ENCODE measurements around the gene NREP.
"Not testable (repeated sequence)": the region's sequence is repeated elsewhere in the genome, so short reads cannot be mapped to it uniquely, and the experiment has no call there.

Gene NREP

DNA sequence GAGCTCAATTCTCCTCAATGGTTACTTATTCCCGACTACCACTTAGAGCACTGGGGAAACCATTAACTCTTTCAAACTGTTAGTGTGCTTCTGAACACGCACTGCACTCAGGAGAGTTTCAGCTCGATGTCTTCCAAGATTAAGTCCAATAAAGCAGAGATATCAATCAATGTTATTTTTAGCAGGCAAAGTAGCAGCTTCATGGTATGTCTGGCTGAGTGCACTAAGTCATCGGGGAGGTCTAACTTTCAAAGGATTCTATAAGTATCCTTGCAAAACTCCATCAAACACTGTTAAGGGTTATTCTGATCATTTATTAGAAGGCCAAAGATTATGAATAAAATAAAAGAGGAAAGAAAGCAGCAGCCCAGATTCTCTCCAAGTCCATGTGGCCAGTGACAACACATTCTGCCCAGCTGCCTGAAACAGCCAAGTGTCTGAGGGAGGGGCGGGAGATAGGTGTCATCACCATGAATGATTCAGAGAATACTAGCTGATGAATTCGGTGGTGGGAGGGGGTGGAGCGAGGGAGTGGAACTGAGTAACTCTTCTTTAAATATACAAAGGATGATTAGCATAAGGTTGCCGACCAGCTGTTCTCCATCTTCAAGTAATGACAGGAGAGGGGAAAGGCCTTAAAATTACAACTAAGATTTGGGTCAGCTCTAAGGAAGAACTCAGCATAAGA is 21.3 kb downstream of the NREP start:
- peak in 1 of 2 experiments; percentile 61 for DNase-seq

DNA sequence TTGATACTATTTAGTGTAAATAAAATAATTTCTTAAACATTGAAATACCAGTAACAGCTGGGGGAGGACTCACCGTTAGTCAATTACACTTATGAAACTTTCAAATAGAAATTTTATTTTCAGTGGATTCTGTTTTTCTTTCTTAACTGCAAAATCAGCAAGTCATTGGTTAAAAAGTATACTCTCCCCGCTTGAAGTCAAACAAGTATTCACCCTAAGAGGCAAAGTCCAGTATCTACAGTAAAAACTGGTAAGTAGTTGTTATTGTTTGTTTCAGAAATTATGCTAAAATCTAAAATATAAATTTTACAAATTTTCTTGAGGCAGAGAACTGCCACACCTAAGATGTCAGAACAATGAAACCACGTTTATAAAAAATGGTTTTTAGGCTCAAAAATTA is 22.4 kb downstream of the NREP start:
- no peak for DNase-seq

DNA sequence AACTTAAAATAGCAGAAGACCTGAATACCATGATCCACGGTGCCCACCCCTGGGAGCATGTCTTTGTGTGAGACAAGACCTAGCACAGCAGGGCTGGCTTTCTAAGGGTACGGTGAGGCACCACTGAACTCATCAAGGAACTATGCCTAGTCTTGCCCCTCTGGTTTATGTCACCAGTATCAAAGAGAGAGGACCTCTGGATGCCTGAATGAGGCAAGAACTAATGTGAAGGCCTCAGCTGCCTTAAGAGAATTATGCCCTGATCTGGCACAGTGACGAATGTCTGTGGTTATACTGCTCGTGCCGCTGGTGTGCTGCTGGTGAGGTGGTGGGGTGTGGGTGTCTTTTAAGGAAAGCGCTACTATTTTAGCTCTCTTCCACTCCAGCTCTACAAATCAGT is 23.0 kb downstream of the NREP start:
- no peak for DNase-seq

DNA sequence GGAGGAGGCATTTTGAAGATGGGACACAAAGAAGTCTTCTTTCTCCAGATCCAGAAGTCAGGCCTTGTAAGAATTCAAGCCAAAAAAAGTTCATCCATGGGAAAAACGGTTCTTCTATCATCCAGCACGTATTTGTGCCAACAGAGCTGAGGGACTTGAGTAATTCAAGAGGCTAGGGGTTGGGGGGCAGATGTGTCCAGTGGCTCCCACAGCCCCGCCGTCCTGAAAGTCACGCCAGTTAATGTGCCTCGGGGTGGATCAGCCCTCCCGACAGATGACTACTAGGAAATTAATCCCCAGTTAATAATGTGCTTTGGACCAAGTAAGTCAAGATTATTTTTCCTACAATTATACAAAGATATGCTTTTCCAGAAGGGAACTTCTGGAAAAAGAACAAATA is 23.4 kb downstream of the NREP start:
- DNase-seq: no peak

DNA sequence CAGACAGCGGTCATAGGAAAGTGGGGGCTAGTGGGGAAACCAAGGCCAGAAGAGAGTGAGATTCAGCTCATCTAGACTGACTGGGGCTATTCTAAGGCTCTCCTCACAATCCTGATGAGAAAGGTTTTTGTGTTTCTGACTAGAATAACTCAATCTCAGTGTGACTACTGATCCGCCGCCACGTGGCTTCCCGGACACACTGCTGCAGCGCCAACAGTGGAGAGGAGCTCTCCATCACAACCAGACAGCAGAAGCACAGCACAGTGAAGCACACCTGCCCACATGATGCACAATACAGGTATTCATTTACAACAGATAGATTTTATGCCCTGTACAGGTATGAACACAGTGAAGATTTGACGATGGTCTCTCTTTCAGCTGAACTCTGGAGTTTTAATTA is 25.4 kb downstream of the NREP start:
- no peak for DNase-seq

DNA sequence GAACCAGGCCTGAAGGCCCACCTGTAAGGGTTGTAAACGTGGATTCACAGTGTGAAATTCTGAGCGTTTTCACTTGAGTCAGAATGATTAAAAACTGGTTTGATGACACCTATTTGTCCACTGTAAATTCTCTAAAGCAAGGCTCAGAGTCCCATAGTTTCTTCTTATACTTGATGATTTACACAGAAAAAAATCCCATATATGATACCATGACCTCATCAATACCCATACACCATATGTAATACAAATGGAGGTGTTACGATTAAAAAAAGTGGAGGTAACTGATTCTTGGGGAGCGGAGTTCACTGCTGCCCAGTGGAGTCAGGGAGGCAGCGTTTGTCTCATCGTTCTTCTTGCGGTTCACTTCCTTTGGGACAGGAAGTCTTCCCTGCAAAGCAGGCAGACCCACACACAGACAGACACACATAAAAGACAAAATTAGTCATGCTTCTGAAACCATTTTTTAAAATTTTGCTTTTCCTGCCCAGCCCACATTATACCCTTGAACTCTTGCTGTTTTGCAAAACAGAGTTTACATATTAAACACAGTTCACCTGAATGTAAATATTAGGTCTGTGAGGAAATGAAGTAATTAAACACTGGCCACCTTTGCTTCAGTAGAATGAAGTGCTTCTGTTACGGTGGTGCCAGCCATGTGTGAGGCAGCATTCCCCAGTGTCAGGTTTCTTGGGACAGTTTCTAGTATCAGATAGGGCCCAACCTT is 26.2 kb downstream of the NREP start:
- no peak for DNase-seq

DNA sequence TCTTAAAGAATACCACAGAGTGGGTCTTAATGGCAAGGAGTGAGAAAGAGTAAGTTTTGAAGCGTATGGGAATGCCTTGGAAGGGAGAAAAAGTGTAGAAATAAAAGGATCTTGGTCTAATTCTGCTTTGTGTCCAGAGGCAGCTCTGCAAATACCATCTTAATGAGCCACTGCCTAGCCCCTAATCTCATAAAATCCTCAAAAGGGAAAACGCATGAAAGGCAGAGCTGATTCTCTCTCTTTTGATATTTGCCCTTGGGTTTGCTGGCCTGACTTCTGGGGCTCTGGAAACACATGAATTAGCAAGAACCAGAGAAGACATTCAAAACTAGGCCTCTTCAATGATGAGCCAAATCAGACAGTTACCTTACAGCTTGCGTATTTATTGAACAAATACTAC is 28.1 kb downstream of the NREP start:
- no peak for DNase-seq

DNA sequence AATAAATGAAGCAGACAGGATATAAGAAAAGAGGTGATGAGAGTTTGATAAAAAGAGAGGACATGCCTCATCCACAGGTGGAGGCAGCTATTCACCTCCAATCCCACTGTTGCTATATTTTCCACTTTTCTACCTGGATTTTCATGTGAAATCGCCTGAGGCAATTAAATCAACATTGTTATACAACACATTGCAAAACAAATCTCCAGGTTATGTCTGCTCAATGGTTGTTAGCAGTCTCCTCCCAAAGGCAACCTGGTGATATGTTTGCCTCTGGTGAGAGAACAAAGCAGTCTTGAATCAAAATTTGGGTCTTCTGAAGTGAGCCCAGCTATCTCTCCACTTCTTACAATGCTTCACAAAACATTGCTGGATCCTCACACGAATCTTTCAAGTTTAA is 30.0 kb downstream of the NREP start:
- DNase-seq: no peak

DNA sequence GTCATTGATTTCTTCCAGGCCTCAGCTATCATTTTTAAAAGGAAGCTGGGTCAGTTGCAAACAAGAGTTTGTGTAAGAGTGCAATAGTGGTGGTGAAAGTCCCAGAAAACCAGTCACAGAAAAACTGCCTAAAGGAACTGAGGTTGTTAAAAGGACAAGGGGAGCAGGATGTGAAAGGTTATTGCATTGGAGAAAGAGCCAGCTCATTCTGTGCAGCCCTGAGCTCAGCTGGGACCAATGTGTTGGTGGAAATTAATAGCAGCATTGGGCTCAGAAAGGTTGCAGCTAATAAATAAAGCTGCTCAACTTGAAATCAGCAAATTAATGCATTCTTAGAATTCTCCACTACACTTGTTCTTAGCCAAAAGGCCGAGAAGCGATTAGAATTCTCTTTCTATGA is 34.9 kb downstream of the NREP start:
- no peak for DNase-seq

DNA sequence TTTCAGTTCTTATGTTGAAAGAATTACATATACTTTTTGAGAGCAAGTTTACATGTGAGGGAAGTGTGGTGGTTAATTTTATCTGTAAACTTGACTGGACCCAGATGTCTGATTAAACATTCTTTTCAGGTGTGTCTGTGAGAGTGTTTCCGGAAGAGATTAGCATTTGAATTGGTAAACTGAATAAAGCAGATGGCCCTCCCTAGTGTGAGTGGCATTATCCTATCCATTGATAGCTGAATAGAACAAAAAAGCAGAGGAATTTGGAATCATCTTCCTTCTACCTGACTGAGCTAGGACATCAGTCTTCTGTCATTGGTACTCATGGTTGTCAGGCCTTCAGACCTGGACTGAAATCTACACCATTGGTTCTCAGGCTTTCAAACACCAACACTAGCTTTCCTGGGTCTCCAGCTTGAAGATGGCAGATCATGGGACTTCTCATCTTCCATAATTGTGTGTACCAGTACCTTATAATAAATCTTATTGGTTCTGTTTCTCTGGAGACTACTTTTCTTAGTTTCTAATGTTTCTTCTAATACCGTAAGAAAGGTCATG is 36.6 kb downstream of the NREP start:
- no peak for DNase-seq

DNA sequence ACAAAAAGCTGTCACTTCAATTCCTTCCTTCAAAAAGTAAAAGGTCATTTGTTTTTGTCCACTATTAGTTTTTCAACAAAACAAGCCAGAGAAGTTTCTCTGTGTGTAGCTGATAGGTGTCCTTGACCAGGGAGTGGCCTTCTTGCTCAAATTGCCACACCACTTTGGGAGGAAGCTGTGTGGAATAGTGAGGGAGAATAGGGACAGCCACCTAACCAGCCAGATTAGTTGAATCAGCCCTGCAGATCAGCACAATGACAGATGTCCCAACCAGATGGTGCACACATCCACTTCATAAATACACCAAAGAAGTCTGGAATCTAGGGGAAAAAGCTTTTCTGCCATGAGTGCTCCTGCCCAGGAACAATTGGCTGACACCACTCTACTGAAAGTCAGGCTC is 37.2 kb downstream of the NREP start:
- peak in 1 of 2 experiments; percentile 49 for DNase-seq

DNA sequence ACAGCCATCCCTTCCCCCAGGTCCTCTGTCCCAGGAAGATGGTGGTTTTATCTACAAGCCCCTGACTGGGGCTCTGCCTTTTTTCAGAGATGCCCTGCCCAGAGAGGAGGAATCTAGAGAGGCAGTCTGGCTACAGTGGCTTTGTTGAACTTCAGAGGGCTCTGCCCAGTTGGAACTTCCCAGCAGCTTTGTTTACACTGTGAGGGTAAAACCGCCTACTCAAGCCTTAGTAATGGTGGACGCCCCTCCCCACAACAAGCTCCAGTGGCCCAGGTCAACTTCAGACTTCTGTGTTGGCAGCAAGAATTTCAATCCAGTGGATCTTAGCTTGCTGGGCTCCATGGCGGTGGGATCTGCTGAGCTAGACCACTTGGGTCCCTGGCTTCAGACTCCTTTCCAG is 40.2 kb downstream of the NREP start:
- DNase-seq: not testable (repeated sequence)

DNA sequence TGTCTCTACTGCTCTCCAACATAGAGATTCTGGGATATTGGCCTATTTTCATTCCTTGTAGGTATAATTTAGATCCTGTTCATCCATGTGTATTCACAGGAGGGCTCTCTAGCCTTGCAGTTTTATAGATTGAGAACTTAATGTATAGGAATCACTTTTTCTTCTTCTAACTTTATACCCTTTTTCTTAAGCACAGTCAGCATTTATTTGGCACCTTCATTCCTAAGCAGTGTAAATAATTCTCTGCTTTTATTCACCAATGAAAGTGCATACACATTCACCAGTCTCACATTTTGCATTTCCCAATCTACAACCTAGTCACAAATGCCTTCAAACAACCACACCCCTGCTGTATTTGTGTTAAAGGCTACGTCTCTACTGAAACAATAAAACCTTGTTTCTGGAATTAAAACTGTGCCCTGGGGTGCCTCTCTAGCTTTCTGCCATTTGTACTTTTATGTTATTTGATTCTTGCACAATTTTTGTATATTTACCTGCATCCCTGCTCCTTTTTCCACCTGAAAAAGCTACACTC is 49.3 kb downstream of the NREP start:
- no peak for DNase-seq

DNA sequence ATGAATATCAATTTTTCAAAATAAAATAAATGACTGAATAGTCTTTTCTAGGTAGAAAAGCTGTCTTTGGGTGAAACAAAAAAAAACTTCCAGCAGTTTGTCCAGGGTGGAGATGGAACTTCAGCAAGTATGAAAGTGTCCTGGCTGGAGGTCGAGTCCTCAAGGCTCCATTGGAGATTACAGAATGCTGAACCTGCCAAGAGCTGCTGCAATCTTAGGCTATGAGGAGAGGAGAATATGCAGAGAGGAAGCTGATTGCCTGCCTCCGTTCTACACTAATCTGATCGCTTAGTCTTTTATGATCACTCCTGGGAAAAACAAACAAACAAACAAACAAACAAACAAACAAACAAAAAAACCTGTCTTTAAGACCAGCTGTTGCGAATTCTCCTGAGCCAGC is 50.6 kb downstream of the NREP start:
- DNase-seq: no peak

DNA sequence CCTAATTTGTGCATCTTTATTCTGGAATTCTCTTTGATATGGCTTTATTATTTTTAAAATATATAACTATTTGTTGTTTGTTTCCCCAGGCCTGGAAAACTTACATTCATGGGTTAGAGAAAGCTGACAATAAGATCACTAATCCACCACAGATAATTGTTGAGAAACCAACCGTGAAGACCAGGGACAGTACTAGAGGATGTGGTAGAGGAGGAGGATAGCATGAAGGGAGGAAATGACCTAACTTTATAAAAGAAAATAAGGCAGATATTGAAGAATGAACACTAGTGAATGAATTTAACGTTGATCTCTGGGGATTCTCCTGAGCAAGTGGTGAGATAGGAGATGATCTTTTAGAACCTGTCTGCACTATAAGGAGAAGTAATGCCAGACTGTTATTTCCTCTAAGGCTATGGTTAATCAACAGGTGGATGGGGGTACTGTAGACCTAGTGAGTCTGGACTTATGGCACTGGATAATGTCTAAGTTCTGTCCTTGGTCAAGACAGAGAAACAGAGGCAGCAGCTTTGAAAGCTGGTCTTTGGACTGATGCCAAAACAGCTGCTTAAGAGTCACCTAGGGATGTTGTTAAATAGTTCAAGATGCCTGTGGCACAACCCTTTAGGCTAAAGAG is 52.4 kb downstream of the NREP start:
- DNase-seq: no peak

DNA sequence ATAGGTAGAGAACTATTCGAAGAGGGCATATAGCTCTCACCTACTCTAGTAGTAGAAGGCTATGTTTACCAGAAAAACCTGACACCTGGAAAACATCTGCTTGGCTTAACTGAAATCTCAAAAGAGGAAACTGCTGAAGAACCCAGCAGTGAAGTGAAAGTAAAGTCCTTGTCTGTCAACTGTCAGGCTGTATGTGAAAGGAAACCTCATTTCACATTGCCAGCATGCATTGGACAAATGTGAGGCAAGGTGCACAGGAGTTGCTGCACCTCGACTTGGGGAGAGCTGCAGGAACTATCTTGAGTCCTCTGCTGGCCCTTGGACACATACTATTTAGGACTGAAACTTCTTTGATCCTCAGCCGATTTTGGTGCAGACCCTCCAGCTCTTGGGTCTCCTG is 53.3 kb downstream of the NREP start:
- DNase-seq: no peak

DNA sequence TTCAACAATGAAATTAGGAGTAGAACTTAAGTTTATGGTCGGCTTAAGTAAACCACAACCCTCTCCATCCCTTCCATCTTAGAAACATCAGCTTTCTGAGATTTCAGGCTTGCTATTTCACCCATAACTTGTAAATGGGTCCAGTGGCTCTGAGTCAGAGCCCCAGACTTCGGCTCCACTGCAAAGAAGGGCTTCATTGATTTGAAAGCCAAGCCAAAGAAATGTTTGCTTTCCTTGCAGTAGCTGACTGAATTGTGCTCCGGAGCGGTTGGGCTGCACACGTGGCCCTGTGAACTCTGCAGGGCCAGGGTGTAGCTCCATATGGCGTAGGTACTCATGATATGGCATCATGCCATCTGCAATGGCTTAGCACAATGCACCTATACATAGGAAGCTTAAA is 57.0 kb downstream of the NREP start:
- peak in 1 of 2 experiments; percentile 89 for DNase-seq

DNA sequence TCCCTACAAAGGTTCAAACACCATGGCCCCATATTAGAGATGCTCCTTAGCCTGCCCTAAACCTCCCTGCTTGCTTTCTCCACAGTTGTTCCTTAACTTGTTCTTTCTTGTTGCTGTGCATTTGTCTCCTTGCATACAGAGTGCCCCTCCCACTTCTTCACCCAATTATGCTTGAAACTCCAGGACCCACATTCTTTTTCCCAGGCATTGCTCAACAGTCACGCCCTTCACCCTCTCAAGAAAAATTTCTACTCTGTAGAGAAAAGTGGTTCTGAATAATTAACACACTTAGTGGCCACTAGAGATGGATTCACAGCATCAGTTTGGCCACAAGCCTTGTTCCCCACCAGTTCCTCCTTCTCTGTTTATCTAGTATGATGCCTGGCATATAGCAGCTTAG is 57.7 kb downstream of the NREP start:
- no peak for DNase-seq

DNA sequence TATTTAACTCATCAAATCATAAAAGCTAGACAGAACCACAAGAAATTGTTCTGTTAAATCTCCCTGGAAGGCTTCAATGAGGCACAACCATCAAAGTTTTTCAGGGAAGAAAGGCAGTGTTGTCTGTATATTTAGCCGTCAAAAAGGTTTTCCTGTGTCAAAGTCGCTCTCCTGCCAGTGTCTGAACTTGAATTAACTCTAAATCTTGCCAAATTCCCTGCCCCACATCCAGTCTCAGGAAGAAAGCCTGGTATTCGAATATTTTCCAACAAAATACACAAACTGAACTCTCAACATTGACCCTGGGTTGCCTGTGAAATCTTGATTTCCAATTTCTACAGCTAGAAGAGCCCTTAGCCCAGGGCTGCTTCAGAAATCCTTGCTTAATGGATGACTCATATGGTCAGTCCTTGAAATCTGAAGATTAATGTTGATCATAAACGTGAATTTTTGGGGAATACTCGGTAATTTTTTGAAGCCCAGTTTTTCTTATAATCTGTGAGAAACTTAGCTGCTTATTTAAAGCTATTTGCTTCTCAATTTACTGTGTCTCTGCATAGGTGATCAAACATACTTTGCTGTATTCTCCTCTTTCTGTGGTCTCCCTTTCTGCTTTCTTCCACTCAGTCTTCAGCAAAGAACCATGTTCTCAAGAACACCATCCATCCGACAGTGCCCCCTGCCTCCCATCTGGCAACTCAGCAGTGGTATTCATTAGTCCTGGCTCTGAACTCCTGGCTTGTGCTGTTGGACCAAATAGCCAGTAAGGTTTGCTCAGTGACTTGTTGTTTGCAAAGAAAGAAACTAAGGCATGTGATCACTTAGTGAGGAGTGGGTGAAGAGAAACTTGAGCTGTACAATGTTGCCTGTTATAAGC is 58.9 kb downstream of the NREP start:
- DNase-seq: peak in 1 of 2 experiments; percentile 72

DNA sequence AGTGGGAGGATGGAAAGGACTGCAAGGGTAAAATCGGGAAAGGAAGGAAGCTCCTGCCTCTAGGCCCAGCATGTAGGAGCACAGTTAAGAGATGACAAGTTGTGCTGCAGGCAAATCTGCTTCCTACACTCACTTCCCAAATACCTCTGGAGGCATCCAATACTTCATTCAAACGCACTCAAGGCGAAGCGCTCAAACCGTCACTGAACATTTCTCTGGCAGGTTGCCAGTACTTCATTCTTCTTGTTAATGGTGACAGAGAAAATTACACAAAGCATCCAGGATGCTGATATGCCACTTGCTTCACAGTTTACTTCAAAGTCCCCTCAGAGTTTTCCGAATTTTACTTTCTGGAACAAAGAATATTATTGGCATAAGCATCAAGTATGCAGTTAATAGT is 59.8 kb downstream of the NREP start:
- peak; percentile 80 to 87 for DNase-seq

DNA sequence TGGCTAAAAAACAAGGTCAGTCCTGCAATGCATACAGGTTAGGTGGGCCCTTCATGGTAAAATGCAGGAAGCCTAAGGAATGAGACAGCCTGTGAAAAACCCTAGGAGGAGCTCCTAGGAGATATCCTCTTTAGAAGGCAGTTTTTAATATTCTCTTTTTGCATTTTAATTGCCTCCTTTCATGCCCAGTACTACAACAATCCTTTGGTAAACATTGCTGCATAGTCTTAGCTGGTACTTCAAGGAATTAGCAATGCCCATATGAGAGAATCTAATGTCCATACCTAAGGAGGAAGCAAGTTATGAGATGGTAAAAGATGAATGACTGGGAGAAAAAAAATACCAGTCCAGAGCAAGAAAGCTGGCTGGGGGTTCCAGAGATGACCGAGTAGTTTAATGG is 61.0 kb downstream of the NREP start:
- DNase-seq: no peak

DNA sequence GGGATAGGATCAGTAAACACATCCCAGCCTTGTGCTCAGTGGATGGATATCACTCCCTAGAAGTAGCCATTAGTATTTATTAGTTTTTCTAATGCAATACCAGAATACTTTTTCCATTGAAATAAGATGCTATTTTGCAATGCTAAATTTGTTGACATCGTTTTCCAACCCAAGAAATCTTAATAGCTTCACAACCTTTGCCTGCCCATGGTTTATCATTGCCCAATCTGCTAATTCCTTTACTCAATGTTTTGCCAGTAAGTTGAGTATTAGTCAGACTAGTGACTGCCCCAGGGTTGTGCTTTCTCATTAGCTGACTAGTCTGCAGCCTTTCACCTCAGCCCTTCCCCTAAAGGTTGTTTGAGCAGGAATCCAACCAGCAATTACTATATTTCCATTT is 62.9 kb downstream of the NREP start:
- no peak for DNase-seq

DNA sequence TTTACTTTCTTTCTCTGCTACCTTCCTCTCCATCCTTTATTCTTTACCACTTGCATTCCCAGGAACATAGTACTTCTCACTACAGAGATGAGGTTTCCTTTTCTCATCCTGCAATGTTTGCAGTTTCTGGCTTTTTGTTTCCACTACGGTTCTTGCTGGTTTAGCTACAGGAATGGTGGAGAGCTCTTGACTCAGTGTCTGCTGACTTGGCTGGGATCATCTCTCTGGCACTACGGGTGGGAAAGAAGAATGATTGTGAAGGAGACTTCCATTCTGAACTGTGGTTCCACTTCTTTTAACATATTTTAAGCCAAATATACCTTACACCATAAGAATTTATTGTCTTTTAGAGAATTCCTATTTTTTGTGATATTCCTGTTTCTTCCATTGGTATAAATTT is 65.1 kb downstream of the NREP start:
- DNase-seq: no peak
